Measurements from ENCODE around the gene CFAP46.

GRCh38 chr10:132904814-132905649 lies 37.3 kb downstream of the CFAP46 start:
- no peak for TF ChIP-seq CTCF (IDR thresholded peaks at IDR 0.05)
- no peak for TF ChIP-seq EZH2 (IDR thresholded peaks at IDR 0.05; ENCODE audit: borderline replicate concordance, insufficient read depth, low read depth, low read length, poor library complexity, severe bottlenecking)
